ENCODE data around the gene GGNBP2.
"Not testable (repeated sequence)": the region's sequence is repeated elsewhere in the genome, so short reads cannot be mapped to it uniquely, and the experiment has no call there.

Gene GGNBP2, protein sequence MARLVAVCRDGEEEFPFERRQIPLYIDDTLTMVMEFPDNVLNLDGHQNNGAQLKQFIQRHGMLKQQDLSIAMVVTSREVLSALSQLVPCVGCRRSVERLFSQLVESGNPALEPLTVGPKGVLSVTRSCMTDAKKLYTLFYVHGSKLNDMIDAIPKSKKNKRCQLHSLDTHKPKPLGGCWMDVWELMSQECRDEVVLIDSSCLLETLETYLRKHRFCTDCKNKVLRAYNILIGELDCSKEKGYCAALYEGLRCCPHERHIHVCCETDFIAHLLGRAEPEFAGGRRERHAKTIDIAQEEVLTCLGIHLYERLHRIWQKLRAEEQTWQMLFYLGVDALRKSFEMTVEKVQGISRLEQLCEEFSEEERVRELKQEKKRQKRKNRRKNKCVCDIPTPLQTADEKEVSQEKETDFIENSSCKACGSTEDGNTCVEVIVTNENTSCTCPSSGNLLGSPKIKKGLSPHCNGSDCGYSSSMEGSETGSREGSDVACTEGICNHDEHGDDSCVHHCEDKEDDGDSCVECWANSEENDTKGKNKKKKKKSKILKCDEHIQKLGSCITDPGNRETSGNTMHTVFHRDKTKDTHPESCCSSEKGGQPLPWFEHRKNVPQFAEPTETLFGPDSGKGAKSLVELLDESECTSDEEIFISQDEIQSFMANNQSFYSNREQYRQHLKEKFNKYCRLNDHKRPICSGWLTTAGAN

DNA sequence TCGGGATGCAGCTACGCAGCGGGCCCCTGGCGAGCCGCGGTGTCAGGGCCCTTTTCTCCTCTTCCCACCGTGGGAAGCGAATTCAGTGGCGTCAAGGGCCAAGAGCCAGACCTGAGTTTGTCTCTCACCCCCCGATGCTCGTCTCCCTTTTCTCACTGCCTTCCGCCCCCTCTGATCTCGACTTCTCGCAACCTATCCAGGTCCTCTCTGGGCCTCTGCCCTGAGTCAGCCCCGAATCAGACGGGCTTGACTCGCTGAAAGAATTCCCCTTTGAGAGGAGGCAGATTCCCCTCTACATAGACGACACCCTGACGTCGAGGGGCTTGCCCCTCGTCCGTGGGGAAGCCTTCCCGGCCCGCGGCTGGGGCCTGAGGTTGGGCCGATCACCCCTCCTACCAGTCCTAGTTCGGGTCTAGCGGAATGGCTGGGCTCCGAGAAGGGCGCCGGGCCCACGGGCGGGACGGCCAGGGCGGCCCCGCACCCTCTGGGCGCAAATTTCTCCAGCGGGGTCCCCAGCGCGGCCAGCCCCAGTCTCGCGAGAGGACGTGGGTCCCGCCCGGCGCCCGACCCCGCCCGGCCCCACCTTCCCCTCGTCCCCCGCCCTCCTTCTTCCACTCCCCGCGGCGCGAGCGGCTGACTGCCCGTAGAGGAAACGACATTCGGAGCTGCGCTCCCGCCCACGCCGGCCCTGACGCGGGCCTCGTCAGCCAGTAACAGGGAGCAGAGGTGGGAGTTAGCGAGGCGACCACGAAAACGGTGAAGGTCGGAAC lies at the start of gene GGNBP2:
TSS of gene GGNBP2 (plus strand) at position 613 of the 770 bp plus-strand sequence. CDS start 806 bp downstream, outside the sequence.
- peak; percentile 77 to 87 (median 83) for DNase-seq (ENCODE audit: low read depth in 3 of 3, low spot score in 1 of 3)

DNA sequence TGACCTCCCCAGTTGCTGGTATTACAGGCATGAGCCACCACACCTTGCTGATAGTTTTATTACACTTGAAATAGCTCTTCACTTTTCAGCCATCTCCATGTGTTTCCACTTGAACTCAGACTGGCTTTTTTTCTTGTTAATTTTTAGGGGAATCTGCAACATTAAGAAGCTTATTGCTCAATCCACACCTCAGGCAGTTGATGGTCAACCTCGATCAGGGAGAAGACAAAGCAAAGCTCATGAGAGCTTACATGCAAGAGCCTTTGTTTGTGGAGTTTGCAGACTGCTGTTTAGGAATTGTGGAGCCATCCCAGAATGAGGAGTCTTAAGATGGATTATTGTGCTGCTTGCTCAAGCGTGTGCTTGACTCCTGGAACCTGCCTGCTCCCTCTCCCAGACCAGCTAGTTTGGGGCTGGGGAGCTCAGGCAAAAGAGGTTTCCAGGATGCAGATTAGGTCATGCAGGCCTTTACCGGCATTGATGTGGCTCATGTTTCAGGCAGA lies 49.6 kb upstream of the GGNBP2 start:
- DNase-seq (ENCODE audit: low read depth in 3 of 3, low spot score in 1 of 3) = no peak

DNA sequence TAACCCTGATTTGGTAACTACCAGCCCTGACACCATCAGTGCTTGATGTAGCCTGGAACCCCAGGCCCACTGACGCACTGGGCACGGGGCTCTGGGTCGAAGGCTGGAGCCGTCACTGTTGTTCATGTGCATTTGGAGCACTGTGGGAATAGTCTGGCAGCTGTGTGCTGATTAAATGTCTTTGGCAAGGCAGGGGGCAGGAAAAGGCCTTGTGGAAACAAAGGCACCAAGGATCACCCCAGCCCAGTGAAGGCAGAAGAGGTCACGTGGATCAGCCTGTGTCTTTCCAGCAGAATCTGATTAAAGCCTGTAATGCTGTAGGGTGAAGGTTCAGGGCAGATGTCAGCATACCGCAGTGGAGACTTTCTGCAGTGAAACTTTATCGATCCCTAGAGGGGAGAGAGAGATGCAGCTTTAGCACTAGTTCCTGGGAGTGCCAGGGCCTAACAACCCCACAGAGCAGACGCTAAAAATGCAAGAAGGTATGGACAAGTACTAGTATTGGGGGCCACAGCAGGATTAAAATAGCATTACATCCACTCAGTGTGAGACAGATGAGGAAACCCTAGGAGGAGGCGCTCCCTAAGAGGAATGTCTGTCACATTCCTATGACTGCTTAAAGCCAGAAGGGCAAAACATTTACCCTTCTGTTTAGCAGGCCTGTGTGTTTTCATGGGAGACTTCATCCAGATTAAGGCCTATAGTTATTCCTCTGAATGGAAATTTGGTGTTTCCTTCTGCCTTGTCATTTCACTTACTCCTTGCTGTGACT lies 48.5 kb upstream of the GGNBP2 start:
- DNase-seq (ENCODE audit: low read depth in 3 of 3, low spot score in 1 of 3) = no peak

DNA sequence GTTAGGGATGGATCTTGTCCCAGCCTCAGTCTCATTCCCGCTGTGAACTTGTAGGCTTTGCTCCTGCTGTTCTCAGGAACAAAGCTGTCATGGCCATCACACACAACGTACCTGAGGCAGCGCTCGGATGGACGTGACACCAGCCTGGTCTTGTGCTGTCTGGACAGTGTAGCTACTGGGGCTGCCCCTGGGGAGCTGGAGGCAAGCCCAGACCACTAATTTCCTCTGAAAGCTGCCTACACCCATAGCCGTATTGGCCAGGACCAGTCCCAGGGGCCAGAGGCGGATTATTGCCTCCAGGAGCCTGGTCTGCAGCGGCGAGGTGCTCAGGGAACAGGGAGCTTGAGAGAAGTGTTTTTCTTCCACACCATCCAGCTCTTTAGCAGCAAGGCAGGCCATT lies 46.6 kb upstream of the GGNBP2 start:
- no peak for DNase-seq (ENCODE audit: low read depth in 3 of 3, low spot score in 1 of 3)

DNA sequence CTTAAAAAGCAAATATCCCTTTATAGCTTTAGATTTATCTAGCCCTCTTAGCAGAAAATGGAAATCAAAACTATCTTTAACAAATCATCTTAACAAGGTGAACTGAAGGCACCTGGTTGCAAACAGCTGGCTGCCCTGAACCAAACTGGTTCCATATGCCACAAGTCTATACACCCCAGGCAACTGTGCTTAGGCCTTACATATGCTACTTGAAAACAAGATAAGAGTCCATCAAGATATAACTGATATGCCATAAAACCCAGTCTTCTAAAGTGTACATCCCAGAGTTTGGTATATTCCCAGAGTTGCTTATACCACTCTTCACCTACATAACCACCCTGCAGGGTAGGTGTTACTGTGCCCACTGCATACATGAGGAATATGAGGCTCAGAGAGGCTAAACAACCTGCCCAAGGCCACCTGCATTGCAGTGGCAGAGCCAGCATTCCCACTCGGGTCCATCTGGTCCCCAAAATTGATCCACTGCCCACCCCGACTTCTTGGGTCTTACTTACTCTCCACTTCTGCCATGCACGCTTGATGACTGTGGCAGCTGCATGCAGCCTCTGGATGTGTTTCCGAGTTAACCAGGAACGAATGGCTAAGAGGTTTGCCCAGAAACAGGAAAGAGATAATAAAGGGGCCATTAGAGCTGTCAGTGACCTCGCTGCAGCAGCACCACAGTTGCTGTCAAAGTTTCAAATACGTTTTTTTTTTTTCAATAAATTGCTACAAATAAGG lies 46.0 kb upstream of the GGNBP2 start:
- DNase-seq (ENCODE audit: low read depth in 3 of 3, low spot score in 1 of 3) = no peak

DNA sequence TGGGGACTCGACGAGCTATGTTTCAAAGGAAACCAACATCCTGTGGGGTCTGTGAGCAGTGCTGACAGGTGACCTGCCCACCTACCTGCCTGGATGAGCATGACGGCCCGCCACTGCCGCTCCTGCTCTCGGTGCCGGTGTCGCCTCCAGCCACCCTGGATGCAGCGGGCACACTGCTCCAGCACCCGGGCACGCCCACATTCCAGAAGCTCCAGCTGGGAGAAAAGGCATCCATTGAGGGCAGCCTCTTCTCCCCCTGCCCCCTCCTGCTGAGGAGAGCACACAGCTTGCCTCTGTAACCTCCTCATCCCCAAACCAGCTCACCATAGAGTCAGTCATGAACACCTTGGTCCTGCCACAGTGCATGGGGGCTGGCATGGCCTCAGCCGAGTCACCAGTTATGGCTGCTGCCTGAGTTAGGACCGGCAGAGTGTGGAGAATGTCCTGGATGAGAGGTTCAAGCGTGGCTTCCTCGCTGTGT lies 43.9 kb upstream of the GGNBP2 start:
- no peak for DNase-seq (ENCODE audit: low read depth in 3 of 3, low spot score in 1 of 3)

GRCh38 chr17:36501351-36501750 lies 43.4 kb upstream of the GGNBP2 start:
- no peak for DNase-seq (ENCODE audit: low read depth in 3 of 3, low spot score in 1 of 3)

GRCh38 chr17:36501963-36502362 lies 42.8 kb upstream of the GGNBP2 start:
- DNase-seq (ENCODE audit: low read depth in 3 of 3, low spot score in 1 of 3) = no peak

GRCh38 chr17:36503456-36504155 lies 41.1 kb upstream of the GGNBP2 start:
- no peak for DNase-seq (ENCODE audit: low read depth in 3 of 3, low spot score in 1 of 3)

- DNase-seq (ENCODE audit: low read depth in 3 of 3, low spot score in 1 of 3) = no peak
Measured at GRCh38 chr17:36504156-36504545, 40.6 kb upstream of the GGNBP2 start.

GRCh38 chr17:36505171-36505570 lies 39.5 kb upstream of the GGNBP2 start:
- no peak for DNase-seq (ENCODE audit: low read depth in 3 of 3, low spot score in 1 of 3)

- no peak for DNase-seq (ENCODE audit: low read depth in 3 of 3, low spot score in 1 of 3)
Measured at GRCh38 chr17:36506249-36506826, 38.4 kb upstream of the GGNBP2 start.

DNA sequence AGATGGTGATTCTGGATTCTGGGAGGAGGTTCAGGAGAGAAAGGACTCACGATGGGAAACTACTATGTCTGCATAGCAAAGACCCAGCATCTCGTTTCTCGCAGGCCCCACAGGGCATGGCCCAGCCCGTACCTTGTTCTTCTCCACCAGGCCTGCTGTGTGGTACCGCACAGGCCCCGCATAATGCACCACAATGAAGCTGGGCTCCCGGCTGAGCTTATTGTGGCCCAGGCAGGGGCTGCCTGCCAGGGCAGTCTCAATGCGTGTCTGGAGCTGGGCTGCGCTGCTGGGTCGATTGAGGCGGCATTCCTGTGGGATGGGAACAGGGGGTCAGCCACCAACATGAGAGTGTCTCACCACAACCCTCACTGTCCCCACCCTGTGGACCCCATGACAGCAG lies 37.9 kb upstream of the GGNBP2 start:
- DNase-seq (ENCODE audit: low read depth in 3 of 3, low spot score in 1 of 3) = no peak

GRCh38 chr17:36507266-36507665 lies 37.5 kb upstream of the GGNBP2 start:
- no peak for DNase-seq (ENCODE audit: low read depth in 3 of 3, low spot score in 1 of 3)

GRCh38 chr17:36508439-36508838 lies 36.3 kb upstream of the GGNBP2 start:
- DNase-seq (ENCODE audit: low read depth in 3 of 3, low spot score in 1 of 3) = not testable (repeated sequence)

GRCh38 chr17:36509272-36509985 lies 35.3 kb upstream of the GGNBP2 start:
- DNase-seq (ENCODE audit: low read depth in 3 of 3, low spot score in 1 of 3) = no peak

DNA sequence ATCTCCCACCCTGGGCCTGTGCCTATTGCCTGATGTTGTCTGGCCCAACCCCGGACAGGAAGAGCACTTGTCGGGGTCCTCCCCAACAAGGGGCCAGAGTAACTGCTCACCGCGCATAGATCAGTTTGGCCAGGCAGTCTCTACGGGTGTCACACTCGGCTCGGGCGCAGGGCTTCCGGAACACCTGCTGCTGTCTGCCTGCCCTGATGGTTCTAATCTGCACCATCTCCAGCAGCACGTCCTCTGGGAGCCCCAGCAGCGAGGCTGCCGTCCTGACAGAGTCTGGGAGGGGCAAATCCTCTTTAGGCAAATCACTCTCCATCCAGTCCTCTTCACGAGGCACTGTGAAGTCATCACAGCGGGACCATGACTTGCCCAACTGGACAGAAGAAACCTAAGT lies 34.1 kb upstream of the GGNBP2 start:
- DNase-seq (ENCODE audit: low read depth in 3 of 3, low spot score in 1 of 3) = no peak

- DNase-seq (ENCODE audit: low read depth in 3 of 3, low spot score in 1 of 3) = no peak
Measured at GRCh38 chr17:36511216-36511615, 33.5 kb upstream of the GGNBP2 start.
